Fibroblast of the aortic adventitia (primary cell): ENCODE results near the gene SIGLEC5. TPM values are rescaled to one million over a fixed set of nuclear protein-coding genes. Genes with fewer than 3 reads are reported as not detected.

Experiments used
- DNase-seq: peaks from one replicate; pipeline ENCODE4 v3.0.0-alpha.2; 2010; ENCODE audit warnings: low read depth
- H3K4me3 ChIP-seq: 2 replicates; pipeline ENCODE4 v1.5.1; 2011; ENCODE audit warnings: low read depth, mild to moderate bottlenecking, control low read depth, low read length, moderate library complexity
- CTCF ChIP-seq: IDR thresholded peaks from 2 replicates; pipeline ENCODE4 v1.5.1; 2011; ENCODE audit warnings: mild to moderate bottlenecking, low read length, control low read depth, inconsistent platforms; ENCODE audit not compliant: insufficient read depth
- total RNA-seq: library from RNA; depleted of rRNA; stranded (reverse); fragments of >200 nt; gene quantifications from 2 replicates; pipeline ENCODE4 v1.2.3, GENCODE V29; 2012; ENCODE audit warnings: low replicate concordance

The SIGLEC5 gene
- total RNA-seq, 1 donor: not detected

- no peak for TF ChIP-seq CTCF
- no peak overlapping the region for H3K4me3 ChIP-seq
- DNase-seq: no peak
Measured at GRCh38 chr19:51628153-51628939, 1.9 kb downstream of the SIGLEC5 start.

GRCh38 chr19:51627491-51628138 lies 2.6 kb downstream of the SIGLEC5 start:
- no peak for DNase-seq
- no peak for TF ChIP-seq CTCF
- no peak overlapping the region for H3K4me3 ChIP-seq

GRCh38 chr19:51626675-51627074 lies 3.5 kb downstream of the SIGLEC5 start:
- H3K4me3 ChIP-seq: no peak overlapping the region
- no peak for TF ChIP-seq CTCF
- DNase-seq: no peak

- H3K4me3 ChIP-seq: no peak overlapping the region
- TF ChIP-seq CTCF: no peak
- DNase-seq: no peak
Measured at GRCh38 chr19:51621178-51621577, 9.0 kb downstream of the SIGLEC5 start.

- DNase-seq: no peak
- H3K4me3 ChIP-seq: no peak overlapping the region
- TF ChIP-seq CTCF: no peak
Measured at GRCh38 chr19:51615991-51616390, 14.2 kb downstream of the SIGLEC5 start.

- H3K4me3 ChIP-seq: no peak overlapping the region
- no peak for TF ChIP-seq CTCF
- no peak for DNase-seq
Measured at GRCh38 chr19:51614789-51615188, 15.4 kb downstream of the SIGLEC5 start.
